Breast epithelium (tissue), 3 donors: ENCODE data around the gene KIF18A.

Experiments
- POLR2A ChIP-seq: fragments of 450-650 bp; IDR thresholded peaks from one replicate; pipeline ENCODE4 v1.6.1; 2016; ENCODE audit warnings: antibody characterized with exemption, mild to moderate bottlenecking, moderate library complexity
- POLR2AphosphoS5 ChIP-seq, 3 donors: sonication (generic); formaldehyde crosslinking; IDR thresholded peaks; one replicate each; pipeline ENCODE4 v1.6.1; 2017; ENCODE audit warnings: antibody characterized with exemption in 3 of 3
- TF ChIP-seq, protein P1 (sequence below), 3 donors: fragments of 450-650 bp; IDR thresholded peaks; one replicate each; pipeline ENCODE4 v1.5.1; 2016 to 2017; ENCODE audit warnings: antibody characterized with exemption in 3 of 3, mild to moderate bottlenecking in 3 of 3, moderate library complexity in 3 of 3

DNA sequence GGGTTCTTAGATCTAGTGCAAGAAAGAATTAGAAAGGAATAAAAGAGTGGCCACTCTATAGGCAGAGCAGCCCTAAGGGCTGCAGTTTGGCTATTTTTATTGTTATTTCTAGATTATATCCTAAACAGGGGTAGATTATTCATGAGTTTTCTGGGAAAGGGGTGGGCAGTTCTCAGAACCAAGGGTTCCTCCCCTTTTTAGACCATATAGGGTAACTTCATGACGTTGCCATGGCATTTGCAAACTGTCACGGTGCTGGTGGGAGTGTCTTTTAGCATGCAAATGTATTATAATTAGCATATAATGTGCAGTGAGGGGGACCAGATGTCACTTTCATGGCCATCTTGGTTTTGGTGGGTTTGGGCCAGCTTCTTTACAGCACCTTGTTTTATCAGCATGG lies 44.8 kb upstream of the KIF18A start:
- TF ChIP-seq POLR2A, result no peak
- TF ChIP-seq, protein P1, sequence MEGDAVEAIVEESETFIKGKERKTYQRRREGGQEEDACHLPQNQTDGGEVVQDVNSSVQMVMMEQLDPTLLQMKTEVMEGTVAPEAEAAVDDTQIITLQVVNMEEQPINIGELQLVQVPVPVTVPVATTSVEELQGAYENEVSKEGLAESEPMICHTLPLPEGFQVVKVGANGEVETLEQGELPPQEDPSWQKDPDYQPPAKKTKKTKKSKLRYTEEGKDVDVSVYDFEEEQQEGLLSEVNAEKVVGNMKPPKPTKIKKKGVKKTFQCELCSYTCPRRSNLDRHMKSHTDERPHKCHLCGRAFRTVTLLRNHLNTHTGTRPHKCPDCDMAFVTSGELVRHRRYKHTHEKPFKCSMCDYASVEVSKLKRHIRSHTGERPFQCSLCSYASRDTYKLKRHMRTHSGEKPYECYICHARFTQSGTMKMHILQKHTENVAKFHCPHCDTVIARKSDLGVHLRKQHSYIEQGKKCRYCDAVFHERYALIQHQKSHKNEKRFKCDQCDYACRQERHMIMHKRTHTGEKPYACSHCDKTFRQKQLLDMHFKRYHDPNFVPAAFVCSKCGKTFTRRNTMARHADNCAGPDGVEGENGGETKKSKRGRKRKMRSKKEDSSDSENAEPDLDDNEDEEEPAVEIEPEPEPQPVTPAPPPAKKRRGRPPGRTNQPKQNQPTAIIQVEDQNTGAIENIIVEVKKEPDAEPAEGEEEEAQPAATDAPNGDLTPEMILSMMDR (IDR thresholded peaks at IDR 0.05), result no peak
- TF ChIP-seq POLR2AphosphoS5 (IDR thresholded peaks at IDR 0.05), result no peak
